Stimulated activated CD8-positive, alpha-beta memory T cell treated with anti-CD3 and anti-CD28 coated beads, Interleukin-4, amount 100 ng/mL, for 48 hours (primary cell): ENCODE results near the gene TMEM88.

Experiments used
- DNase-seq: peaks from one replicate; pipeline ENCODE4 v3.0.0-alpha.2; 2020

The TMEM88 gene

DNA sequence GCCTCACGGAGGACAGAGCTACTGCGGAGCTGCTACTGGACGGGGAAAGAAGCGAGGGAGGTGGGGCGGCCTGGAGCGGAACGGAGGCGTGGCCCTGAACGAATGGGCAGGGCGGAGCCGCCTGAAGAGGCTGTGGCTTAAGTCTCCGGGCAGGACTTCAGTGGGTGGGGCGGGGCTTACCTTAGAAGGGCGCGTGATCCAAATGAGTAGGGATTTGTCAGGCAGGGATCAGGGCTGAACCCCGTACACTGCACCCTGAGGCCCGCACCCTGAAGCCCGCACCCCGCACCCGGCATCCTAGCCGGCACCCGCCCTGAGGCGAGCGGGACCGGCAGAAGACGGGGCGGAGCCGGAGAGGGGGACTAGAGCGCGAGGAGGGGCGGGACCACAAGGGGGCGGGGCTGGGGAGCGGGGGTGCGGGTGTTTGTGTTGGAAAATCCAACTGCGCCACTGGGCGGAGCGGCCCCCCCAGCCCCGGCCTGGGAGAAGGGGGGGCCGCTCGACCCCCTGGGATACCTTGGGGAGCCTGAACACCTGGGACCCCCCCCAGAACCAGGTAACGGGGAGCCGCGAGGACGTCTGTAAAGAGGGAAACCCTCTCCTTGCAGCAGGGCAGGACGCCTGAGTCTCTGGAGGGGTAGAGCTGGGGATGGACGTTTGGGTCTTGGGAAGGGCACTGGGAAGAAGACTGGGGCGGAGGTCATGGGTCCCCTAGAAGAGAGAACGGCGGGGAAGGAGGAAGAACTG, 20.9 kb upstream of the TMEM88 start, which contains the start of gene KDM6B:
KDM6B (plus strand) TSS at position 423 of the 747 bp plus-strand sequence. CDS start 11,338 bp downstream, outside the sequence.
- peak; percentile 91 for DNase-seq

DNA sequence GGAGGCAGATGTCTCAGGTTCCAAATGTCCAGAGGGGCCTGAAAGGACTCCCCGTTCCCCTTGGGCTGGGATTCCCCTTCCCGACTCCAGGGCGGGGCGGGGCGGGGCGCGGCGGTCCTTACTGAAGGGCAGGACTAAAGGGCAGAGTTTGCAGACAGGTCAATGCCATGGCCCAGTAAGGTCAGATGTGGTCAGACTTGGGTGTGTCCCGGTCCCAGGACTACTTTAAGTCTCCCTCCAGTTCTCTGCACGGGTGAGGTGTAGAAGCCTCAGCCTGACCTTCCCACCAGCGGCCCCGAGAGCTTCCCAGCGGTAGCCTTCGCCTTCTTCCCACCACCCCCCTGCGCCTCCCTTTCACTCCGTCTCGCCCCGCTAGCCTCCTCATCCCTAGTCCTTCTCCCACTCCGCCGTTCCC, 20.3 kb upstream of the TMEM88 start:
- peak; percentile 68 for DNase-seq

DNA sequence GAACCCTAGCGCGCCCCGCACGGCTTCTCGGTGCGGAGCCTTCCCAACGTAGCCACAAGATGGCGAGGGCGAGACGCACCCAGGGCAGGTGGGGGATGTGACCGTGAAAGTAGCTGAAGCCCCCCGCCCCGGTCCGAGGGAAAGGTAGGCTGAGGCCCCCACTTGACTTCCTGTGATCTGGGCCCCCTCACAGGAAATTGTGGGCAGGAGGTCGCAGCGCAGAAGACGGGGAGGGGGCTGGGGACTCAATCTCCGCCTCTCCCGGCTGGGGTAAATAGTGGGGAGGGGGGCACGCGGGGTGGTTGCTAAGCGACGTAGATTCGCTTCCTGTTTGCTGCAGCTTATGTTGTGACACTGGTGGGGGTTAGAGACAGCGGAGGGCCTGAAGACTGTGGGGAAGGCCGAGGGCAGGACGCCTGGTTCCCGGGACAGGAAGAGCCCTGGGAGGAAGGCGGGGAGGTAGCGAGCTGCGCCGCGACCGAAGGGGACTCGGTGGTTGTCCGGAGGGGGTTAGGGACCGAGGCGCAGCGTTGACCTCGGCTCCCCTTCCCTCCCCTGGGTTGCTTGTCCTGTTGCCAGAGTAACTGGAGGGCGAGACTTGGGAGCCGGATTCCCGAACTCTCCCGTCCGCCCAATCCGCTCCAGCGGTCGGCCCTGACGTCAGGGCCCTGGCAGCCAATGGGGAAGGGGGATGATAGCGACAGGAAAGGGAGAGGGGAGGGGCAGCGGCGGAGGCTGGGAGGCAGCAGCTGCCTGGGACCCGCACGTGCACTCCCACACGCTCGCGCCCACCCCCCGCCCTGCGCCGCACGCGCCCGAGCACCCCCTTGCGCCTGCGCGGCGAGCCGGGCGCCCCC, 19.7 kb upstream of the TMEM88 start:
- DNase-seq = peak; percentile 92

DNA sequence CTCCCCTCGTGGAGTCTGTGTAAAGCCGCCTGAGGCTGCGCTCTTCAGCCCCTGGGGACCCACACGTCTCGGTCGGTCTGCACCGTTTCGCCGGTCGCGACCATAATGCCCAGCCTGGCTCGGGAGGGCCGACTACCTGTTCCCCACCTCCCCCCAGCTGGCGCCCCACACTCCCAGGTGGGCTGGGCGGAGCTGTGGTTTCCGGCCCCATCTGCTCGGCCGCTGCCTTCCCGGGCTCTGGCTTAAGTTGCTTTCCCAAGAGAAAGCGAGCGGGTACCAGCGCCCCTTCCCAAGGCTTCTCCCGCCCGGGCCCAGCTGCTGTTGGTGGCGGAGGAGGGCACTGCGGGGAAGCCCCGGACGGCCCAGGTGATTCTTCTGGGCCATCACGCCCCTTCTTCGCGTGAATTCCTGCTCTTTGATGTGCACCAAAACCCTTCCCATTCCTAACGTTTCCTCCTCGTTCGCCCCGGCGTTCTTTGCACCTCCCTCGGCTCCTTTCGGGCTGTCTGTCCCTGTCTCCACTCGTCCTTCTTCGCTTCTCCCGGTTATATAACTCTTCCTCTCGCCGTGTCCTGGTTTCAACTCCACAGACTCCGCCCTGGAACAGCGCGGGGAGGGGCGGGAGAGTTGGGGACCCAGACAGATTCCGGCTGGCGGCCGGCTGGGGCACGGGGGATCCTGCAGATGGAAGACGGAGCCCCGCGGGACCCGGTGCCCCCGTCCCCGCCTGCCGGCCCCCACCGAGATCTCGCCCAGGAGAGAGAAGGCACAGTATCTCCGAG, 18.9 kb upstream of the TMEM88 start:
- peak; percentile 66 for DNase-seq

DNA sequence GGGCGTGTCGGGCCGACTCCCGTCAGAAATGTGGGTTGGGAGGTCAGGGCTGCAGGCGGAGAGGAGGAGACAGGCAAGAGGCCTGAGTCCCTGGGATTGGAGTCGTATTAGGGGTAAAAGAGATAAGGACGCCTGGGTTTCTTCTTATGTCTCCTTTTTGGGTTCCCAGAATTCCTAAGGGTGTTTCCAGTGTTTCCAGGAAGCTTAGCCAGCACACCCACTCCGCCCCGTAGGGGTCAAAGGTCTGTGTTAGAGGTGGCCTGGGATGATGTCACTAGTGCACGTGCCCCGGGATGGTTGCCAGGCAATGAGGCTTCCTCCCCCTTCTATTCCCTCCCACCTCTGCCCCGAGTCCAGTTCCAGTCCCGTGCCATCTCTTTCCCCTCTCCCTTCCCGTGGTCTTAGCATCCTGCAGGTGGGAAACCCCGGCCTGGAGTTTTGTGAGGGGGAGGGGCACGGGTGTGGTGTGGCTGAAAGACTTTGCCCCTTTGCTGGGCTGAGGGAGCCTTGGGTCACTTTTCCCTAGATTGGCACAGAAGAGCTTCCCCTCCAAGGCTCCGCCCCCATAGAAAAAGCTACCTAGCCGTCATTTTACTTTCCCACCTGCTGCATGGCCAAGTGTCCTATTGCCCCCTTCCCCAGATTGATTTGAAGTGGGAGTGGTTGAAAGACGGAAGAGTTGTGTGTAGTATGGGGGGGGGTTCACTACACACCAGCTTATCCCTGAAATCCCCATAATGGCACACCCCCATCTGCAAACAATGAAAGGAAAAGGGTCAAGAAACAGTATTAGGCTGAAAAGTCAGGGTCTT, 18.1 kb upstream of the TMEM88 start:
- peak; percentile 79 for DNase-seq

DNA sequence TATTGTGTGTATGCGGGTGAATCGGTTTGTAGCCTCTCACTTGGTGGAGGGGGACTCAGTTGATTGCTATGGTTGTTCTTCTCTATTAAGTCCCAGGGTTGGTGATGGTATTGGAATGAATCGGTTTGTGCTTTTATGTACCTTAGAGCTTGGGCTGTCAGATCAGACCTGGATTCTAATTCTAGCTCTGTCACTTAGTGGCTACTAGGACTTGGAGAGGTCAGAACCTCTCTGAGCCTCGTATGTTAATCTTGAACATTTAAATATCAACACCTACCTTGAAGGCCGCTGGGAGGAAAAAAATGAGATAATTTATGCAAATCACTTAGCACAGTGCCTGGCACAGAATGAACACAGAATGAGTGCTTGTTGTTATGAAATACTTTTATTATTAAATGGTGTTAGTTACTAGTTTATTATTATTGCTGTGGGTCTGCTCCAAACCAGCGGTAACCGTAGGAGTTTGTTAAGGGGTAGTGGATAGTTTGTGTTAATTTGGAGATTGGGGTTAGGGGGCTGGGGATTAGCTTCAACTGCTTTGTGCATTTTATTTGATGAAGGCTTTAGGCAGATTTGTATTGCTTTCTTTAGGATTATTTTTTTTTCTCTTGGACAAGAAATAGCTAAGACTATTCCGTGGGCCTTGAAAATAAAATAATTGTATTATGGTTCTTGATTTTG, 17.3 kb upstream of the TMEM88 start:
- no peak for DNase-seq

DNA sequence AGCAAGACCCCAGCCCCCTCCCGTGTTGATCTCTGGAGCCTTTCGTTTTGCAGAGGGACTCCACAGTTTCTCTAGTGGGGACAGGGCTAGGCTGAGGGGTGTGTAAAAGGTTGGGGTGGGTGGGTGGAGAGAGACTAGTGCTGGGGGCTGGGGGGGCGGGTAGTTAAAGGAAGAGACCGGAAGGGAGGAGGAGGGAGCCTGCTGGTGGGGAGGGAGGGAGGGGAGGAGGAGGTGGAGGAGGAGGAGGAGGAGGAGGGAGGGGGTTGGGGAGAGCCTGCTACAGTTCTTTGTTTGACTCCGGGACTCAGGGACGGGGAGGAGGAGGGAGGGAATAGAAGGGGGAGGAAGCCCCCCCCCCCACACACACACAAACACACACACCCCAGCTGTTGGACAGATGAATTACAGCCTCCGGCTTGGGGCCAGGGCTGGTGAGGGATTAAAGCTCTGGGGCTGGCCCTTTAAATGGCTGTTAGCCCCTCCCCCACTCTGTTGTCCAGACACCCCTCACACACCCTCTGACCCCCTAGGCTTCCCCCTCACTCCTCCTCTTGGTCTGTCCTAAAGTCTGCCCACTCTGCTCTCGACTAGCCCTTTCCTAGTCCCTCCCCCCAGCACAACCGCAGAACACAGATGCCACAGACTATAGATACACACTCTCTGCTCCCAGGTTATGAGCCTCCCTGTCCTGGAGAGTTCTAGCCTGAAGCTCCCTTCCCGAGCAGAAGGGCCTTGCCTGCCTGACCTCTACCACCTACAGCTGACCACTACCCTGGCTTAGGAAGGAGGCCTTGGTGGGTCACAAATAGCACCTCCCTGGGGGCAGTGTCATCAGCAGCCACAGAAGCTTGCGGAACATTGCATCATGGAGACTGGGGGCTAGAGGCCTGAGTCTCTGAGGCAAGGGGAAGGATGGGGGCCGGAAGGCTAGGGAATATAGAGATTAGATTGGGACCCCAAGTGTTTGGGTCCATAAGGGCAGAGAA, 16.5 kb upstream of the TMEM88 start:
- no peak for DNase-seq

DNA sequence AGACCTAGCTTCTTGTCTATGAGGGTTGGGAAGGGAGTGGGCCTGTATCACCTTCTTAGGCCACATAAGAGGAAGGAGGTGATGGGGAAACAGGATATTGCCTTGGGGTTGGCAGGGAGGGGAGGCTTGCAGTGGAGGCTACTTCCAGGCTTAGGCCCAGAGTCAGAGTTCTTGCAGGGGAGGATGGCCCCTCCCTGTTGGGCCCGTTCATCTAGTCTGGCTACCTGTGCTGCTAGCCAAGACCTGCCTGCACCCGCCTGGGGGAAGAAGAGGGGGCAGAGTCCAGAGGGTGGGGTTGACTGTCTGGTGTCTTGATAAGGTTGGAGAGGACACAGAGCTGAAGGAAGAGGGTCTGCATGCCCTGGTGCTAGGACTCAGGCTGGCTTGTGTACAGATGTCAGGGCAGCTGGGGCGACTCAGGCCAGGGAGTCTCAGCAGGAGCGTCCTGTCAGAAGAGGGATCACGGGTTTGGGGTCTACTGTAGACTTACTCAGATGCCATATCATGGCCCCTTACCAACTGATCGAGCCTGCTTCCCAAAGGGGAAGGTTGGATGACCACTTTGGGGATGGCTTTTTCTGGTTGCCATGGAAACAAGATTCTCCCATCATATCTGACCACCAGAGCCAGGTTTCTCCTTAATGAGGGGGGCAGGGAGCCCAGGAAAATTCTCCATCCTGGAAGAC, 15.5 kb upstream of the TMEM88 start:
- no peak for DNase-seq

DNA sequence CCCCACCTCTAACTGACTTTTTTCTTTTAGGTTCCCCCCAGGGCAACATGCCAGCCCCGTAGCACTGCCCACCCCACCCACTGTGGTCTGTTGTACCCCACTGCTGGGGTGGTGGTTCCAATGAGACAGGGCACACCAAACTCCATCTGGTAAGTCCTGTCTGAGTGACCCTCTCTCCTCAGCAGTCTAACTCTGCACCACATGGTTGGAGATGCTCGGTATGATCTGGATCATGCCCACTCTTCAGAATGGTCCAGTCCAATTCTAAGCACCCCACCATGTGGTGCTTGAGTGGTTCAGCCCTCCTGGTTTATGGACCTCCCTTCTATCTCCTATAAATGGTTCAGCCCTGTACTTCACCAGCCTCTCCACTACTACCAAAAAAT, 15.0 kb upstream of the TMEM88 start:
- DNase-seq = no peak

DNA sequence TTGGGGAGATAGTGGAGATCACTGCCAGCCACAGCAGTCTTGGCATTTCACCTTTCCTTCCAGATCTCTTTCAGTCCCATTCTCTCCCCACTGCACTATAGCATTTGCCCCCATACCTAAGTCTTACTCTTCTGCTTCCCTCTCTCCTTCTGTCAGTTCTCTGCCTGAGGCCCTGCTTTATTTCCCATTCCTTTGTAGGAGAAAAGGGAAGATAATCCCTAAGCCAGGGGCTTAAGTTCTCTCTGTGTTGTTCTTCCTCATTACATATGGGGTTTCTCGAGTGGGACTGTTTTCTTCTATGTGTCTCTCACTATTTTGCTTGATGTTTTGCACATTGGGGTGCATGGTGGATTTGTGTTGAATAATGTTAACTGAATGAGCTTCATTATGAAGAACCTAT, 14.4 kb upstream of the TMEM88 start:
- no peak for DNase-seq

DNA sequence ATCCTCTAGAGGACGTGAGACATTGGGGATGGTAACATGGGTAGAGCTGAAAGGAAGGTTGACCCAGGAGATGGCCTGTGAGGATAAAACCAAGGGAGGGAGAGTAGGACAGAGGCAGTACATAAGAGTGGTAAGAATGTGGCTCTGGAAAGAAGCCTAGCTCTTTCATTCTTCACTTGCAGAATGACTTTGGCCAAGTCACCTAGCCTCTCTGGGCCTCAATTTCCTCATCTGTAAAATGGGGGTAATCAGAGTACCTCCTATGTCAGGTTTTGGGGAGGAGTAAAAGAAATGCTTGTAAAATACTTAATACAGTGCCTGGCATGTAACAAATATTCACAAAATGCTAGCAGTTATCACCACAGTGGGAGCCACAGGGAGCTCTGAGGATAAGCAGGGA, 14.0 kb upstream of the TMEM88 start:
- DNase-seq = no peak

DNA sequence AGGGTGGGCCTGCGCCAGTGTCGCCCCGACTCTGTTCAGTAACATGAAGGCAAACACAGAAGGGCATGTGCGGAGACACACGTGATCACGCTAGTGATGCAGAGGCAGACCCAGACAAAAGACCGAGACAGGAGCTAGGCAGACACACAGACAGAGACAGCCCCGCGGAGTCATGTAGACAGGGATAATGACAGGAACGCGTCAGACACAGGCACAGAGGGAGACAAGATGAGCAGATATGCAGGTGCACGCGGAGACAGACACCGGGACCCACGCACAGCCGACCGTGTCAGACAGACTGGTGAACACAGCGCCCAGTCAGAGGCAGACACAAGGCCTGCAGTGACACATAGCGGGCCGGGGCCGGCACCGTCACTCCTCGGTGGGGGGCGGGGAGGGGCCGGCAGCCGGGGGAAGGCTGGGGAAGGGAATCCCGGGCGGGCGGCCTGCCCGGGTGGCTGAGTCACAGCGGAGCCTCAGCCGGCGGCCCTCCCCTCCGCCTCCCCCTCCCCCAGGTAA, 13.4 kb upstream of the TMEM88 start:
- peak; percentile 92 for DNase-seq

DNA sequence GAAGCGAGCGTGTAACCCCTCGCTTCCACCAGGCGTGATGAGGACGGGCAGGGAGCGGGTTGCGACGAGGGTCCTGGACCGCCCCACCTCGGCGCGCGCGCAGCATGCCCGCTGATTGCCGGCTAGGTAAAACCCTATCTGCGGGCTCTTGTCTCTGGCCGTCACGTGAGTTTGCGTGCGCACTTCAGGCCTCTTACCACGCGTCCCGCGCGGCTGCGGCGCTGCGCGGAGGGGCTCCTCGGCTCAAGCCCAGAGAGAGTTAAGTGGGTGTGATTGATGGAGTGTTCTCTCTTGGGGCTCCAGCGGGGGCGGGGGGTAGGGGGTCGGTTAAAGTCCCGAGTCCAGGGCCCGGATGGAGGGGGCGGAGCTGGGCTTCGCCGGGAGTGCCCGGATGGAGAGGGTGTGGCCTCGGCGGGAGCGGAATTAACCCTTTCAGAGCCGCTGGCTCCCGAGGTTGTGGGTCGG, 12.9 kb upstream of the TMEM88 start:
- DNase-seq = peak; percentile 91

DNA sequence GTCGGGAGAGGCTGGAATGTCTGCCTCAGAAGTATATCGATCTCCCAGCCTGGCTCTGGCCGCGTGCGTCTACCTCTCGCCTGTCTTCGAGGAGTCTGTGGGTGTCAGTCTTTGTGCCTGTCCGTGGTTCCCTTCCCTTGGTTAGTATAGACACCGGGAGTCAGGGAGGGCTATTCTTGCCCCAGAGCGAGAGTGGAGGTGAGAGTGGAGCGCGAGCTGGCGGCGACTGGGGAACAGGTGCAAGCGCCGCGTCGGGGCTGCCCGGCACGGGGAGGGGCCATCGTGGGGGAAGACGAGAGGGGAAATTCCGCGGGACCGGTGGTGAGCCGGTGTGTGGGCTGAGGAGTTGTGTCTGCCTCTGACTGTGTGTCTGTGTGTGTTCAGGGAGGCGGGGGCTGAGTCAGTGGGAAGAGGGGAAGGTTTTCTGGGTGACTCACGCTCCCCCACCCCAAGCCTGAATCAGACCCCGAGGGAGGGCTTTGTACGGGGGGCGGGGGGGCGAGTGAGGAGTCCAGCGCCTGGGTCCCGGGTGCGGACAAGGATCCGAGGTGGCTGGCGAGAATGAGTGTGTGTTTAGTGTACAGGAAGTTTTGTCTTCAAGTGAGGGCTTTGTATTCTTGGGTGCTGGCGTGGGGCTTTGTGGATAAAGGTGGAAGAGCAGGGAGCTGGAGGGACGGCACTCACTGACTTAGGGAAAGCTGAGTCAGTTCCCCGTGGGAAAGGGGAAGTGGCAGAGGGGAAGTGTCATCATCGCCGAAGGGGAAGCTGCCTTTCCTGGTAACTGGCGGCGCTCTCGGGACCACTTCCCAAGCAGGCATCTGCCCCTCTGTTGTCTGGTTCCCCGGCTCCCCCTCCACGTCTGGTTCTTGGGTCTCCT, 12.2 kb upstream of the TMEM88 start:
- peak; percentile 96 for DNase-seq

DNA sequence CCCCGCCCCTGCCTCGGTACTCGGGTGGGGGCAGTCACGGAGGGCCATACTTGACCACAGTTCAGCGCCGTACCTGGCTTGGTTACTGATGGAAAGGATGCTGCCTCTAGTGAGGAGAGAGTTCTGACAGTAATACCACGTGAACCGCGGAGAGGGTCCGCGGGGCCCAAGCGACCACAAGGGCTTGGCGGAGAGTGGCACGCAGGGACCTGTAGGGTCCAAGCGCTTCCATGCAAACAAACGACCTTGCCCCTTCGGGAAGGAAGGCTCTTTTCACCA, 11.7 kb upstream of the TMEM88 start:
- no peak for DNase-seq

DNA sequence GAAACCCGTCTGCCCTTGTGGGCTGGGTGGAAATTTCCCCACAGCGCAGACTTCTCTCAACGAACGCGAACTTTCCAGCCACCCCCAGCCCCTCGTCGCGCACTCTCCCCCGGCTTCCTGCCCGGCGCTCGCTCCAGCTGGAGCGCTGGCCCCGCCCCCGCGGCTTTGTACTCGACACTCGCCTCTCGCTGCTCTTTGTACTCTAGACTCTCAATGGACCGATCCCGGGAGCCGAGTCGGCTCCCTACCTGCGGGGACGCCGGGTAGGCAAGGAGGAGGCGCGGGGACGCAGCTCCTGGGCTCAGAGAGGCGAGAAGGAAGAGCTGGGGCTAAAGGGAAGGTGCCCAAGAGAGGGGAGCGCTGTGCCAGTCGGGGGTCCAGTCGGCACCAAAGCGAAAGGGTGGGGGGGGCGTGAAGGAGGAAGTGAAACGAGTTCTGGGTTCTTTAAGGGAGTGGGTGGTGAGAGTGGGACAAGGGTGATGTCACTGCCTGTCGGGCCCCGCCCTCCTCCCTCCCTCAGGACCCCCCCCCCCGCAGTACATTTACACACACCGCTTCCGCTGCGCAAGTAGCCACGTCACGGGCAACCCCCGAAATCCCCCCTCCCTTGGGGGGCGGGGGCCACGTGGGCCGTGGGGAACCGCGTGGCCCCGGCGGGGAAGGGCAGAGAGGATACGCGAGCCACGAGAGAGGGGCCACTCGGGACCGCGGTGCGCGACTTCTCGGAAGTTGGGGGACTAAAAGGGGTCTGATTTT, 11.2 kb upstream of the TMEM88 start:
- DNase-seq = peak; percentile 90

DNA sequence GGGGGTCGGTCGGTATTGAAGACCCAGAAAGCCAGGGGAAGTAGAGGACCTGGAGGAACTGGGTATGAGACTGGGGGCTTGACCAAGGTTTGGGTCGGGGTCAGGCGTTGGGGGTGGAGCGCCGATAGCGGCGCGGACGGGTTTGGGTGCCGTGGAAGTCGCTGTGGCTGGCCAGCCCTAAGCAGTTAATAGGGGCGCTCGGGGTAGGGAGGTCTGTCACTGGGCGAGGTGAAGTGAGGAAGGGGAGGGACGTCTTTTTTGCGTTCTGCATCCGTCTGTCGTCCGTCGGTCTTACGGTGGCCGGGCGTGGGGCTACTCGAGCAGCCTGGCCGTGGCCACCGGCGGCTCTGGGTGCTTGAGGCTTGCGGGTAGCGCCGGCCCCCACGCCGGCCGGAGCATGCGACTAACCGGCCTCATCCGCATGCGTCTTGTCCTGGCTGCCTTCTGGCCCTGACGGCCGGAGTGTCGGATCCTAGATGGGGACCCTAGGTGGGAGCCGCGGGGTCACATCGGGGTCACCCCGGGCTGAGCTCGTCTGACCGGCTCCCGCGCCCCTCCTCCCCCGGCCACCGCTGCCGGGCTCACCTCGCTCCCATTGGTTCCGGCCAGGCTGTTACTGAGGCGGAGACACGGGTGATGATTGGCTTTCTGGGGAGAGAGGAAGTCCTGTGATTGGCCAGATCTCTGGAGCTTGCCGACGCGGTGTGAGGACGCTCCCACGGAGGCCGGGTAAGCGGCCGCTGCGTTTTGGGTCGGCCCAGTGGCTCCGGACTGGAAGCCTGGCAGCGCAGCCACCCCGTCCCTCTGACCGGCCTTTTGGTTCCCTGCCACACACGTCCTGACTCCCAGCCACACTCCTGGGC, 10.3 kb upstream of the TMEM88 start:
- peak; percentile 90 for DNase-seq
